NB4 (cell line): ENCODE data around the gene SMIM13.
A peak's percentile ranks its signal among the peaks of the same experiment; 100 is the strongest.
"Not testable (repeated sequence)": the region's sequence is repeated elsewhere in the genome, so short reads cannot be mapped to it uniquely, and the experiment has no call there.

Experiments
- DNase-seq: peaks from one replicate; pipeline ENCODE4 v3.0.0; 2010; ENCODE audit warnings: low read depth
- H3K4me3 ChIP-seq: one replicate; pipeline ENCODE4 v1.5.1; 2011; ENCODE audit warnings: mild to moderate bottlenecking, low read depth, low read length, moderate library complexity
- MYC ChIP-seq: IDR thresholded peaks from 2 replicates; pipeline ENCODE4 v1.6.1; 2011; ENCODE audit warnings: low read depth, low read length
- POLR2A ChIP-seq: IDR thresholded peaks from 2 replicates; pipeline ENCODE4 v1.6.1; 2011; ENCODE audit warnings: mild to moderate bottlenecking; ENCODE audit not compliant: insufficient read length; ENCODE audit errors: extremely low read depth
- TF ChIP-seq, protein P1 (sequence below): IDR thresholded peaks from 2 replicates; pipeline ENCODE4 v1.6.1; 2011; ENCODE audit warnings: low read depth, low read length
- TF ChIP-seq, protein P2 (sequence below): IDR thresholded peaks from one replicate; pipeline ENCODE4 v1.5.1; 2012; ENCODE audit warnings: low read depth, low read length

The SMIM13 gene

DNA sequence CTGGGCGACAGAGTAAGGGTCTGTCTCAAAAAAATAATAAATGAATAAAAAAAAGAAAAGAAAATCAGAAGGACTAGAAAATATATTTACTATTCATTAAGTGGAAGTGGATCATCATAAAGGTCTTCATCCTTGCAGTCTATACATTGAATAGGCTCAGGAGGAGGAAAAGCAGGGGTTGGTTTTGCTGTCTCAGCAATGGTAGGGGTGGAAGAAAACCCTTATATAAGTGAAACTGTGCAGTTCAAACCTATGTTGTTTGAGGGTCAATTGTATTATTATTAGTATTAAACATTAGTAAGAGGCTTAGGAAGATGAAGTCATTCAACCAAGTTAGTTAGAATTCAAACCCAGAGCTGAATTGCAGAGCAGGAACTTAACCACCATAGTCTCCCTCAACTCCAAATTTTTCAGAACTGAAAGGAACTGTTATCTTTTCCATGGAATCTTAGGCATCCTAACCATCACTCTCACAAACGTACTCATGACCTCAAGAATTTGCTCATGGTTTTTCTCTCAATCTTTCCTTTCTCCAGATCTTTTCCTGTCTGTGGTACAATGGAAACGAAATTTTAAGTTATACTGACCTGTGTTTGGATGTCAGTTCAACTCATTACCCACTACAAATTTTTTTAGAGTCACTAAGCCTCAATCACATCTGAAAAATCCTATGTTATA, 7.7 kb upstream of the SMIM13 start:
- DNase-seq: no peak
- H3K4me3 ChIP-seq: no peak overlapping the region
- no peak for TF ChIP-seq POLR2A
- TF ChIP-seq, protein P1, sequence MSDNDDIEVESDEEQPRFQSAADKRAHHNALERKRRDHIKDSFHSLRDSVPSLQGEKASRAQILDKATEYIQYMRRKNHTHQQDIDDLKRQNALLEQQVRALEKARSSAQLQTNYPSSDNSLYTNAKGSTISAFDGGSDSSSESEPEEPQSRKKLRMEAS: no peak
- TF ChIP-seq, protein P2, sequence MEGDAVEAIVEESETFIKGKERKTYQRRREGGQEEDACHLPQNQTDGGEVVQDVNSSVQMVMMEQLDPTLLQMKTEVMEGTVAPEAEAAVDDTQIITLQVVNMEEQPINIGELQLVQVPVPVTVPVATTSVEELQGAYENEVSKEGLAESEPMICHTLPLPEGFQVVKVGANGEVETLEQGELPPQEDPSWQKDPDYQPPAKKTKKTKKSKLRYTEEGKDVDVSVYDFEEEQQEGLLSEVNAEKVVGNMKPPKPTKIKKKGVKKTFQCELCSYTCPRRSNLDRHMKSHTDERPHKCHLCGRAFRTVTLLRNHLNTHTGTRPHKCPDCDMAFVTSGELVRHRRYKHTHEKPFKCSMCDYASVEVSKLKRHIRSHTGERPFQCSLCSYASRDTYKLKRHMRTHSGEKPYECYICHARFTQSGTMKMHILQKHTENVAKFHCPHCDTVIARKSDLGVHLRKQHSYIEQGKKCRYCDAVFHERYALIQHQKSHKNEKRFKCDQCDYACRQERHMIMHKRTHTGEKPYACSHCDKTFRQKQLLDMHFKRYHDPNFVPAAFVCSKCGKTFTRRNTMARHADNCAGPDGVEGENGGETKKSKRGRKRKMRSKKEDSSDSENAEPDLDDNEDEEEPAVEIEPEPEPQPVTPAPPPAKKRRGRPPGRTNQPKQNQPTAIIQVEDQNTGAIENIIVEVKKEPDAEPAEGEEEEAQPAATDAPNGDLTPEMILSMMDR: no peak
- no peak for TF ChIP-seq MYC

DNA sequence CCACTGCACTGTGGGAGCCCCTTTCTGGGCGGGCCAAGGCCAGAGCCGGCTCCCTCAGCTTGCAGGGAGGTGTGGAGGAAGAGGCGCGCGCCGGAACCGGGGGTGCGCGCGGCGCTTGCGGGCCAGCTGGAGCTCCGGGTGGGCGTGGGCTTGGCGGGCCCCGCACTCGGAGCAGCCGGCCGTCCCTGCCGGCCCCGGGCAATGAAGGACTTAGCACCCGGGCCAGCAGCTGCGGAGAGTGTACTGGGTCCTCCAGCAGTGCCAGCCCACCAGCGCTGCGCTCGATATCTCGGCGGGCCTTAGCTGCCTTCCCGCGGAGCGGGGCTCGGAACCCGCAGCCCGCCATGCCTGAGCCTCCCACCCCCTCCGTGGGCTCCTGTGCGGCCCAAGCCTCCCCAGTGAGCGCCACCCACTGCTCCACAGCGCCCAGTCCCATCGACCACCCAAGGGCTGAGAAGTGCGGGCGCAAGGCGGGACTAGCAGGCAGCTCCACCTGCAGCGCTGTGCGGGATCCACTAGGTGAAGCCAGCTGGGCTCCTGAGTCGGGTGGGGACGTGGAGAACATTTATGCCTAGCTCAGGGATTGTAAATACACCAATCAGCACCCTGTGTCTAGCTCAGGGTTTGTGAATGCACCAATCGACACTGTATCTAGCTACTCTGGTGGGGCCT, 6.4 kb upstream of the SMIM13 start:
- DNase-seq, H3K4me3 ChIP-seq: not testable (repeated sequence)

DNA sequence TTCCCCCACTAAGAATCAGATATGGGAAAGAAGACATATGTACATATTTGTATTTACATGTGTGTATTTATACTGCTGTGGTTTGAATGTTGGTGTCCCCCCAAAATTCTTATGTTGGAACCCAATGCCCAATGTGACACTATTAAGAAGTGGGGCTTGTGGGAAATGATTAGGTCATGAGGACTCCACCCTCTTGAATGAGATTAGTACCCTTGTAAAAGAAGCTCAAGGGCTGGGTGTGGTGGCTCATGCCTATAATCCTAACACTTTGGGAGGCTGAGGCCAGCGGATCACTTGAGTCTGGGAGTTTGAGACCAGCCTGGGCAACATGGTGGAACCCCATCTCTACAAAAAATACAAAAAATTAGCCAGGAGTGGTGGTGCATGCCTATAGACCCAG, 3.9 kb upstream of the SMIM13 start:
- DNase-seq: no peak
- no peak overlapping the region for H3K4me3 ChIP-seq
- TF ChIP-seq, protein P2: no peak
- TF ChIP-seq, protein P1: no peak
- TF ChIP-seq POLR2A (no peak), MYC (no peak)

DNA sequence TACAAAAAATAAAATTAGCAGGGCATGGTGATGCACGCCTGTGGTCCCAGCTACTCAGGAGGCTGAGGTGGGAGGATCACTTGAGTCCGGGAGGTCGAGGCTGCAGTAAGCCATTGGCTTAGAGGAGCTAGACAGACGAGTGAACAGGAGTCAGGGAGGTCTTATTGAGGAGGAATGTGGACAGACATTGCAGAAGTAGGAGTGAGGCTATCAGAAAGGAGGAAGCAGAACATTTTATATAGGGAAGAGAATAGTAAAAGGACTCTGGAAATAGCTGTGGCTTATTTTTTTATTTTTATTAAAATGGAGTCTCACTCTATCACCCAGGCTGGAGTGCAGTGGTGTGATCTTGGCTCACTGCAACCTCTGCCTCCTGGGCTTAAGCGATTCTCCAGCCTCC, 2.5 kb upstream of the SMIM13 start:
- not testable (repeated sequence) for DNase-seq, H3K4me3 ChIP-seq

DNA sequence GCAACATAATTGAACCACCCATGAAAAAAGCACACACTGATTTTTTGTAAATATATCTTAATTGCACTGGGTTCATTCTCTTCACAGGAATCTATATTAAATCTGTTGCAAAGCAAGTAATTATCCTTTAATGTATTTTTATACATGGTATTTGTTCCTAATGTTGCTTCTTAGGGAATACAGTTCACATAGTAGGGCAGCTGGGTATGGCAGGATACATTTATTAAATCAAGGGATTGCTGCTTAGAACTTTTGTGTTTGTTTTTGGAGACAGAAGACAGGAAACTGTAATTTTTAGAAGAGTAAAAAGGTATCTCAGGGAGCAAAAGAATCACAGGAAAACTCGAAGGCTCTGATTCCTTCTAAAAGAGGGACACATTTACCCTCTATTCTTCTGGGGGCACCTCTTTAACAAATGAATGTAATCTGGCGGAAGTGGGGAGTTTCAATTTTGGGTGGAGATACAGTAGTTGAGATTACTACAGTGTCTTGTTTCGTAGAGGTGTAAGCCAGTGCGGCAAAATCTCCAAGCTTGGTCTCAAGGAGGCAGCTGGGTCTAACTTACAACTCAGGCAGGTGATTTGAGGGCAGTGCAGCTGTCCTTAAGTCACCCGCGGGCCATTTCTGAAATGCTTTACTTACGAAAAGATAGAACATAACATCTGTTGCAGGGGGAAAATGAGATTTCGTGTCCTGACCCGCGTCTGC, 812 bp upstream of the SMIM13 start:
- peak overlapping the region; percentile 89 for H3K4me3 ChIP-seq
- TF ChIP-seq POLR2A (no peak), MYC (no peak)
- TF ChIP-seq, protein P1: no peak
- TF ChIP-seq, protein P2: no peak
- DNase-seq: no peak

DNA sequence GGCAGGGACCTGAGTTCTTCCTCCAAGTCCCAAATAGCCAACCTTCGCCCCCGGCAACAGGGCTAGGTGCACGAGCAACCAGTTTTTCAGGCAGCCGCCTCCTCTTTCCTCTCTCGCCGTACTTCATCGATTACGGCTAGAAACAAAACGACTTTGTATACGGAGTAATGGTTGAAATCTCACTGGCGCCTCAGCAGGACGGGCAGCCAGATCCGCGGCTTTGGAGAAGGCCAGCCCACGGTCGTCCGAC, 333 bp upstream of the SMIM13 start:
- no peak for TF ChIP-seq MYC
- TF ChIP-seq, protein P2: no peak
- TF ChIP-seq, protein P1: no peak
- TF ChIP-seq POLR2A: no peak
- DNase-seq: no peak
- H3K4me3 ChIP-seq: peak overlapping the region; percentile 89

DNA sequence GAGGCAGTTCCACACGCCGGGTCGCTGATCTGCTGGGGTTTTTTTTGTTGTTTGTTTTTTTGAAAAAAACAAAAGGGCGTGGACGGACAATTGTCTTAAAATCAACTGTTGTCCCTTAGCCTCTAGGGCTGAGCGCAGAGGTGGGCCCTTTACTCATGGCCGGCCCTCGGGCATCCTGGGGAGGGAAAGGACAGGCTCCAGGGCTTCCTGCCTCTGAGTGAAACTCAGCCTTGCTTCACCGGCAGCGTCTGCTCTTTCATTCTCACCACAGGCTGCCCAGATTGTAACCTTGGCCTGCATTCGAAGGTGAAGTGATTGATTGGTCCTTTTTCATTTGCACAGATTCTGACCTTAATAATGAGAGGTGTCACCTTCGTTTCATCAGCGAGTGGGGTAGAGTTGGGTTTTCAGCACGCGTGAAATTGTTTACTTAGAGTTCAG, 797 bp downstream of the SMIM13 start:
- TF ChIP-seq, protein P1: no peak; the same call in 1 of the 2 replicates
- no peak for TF ChIP-seq POLR2A
- TF ChIP-seq, protein P2: no peak
- TF ChIP-seq MYC: no peak
- H3K4me3 ChIP-seq: peak overlapping the region; percentile 99
- DNase-seq: peak; percentile 78
